Non-pigmented ciliary epithelial cell (primary cell): Measurements from ENCODE around the gene MRPL4.

Source experiments
- DNase-seq: peaks from one replicate; pipeline ENCODE4 v3.0.0-alpha.2; 2010; ENCODE audit warnings: low read depth

Gene MRPL4

GRCh38 chr19:10289167-10289835, 37.3 kb downstream of the MRPL4 start:
- no peak for DNase-seq

- DNase-seq = no peak
Measured at GRCh38 chr19:10289836-10290356, 37.9 kb downstream of the MRPL4 start, which contains the start of gene ICAM5. TSS of gene ICAM5 (plus strand) at chr19:10289952. CDS start at chr19:10290044, 92 bp downstream.

GRCh38 chr19:10290357-10290875, 38.4 kb downstream of the MRPL4 start:
- DNase-seq = no peak

GRCh38 chr19:10290876-10291553, 39.0 kb downstream of the MRPL4 start:
- no peak for DNase-seq

- no peak for DNase-seq
Measured at GRCh38 chr19:10291554-10292205, 39.7 kb downstream of the MRPL4 start.

GRCh38 chr19:10292206-10292788, 40.3 kb downstream of the MRPL4 start:
- no peak for DNase-seq

- DNase-seq = no peak
Measured at GRCh38 chr19:10292789-10293636, 41.0 kb downstream of the MRPL4 start.

- DNase-seq = no peak
Measured at GRCh38 chr19:10293637-10294367, 41.8 kb downstream of the MRPL4 start.

- DNase-seq = no peak
Measured at GRCh38 chr19:10294368-10294697, 42.3 kb downstream of the MRPL4 start.

GRCh38 chr19:10295305-10295846, 43.4 kb downstream of the MRPL4 start:
- no peak for DNase-seq

GRCh38 chr19:10295847-10296591, 44.0 kb downstream of the MRPL4 start:
- DNase-seq = no peak

- DNase-seq = no peak
Measured at GRCh38 chr19:10299545-10300458, 47.8 kb downstream of the MRPL4 start.

GRCh38 chr19:10305139-10305806, 53.3 kb downstream of the MRPL4 start:
- DNase-seq = no peak

GRCh38 chr19:10306327-10306726, 54.3 kb downstream of the MRPL4 start:
- no peak for DNase-seq

- DNase-seq = no peak
Measured at GRCh38 chr19:10309423-10309822, 57.4 kb downstream of the MRPL4 start, which contains the start of gene ZGLP1. TSS of gene ZGLP1 (minus strand) at chr19:10309815.
